Measurements from ENCODE around the gene GP1BB.

The GP1BB gene

GRCh38 chr22:19760058-19760950 lies 37.0 kb downstream of the GP1BB start, which contains the start of gene TBX1:
TBX1 (plus strand) TSS chr22:19760778; CDS start chr22:19760844, 66 bp downstream.
- TF ChIP-seq CTCF (IDR thresholded peaks at IDR 0.05; ENCODE audit: borderline replicate concordance, insufficient read depth, low read depth, low read length), result no peak
- no peak within 1 kb of the TSS for H3K4me3 ChIP-seq (ENCODE audit: low read depth, low read length)

GRCh38 chr22:19760951-19761724 lies 37.8 kb downstream of the GP1BB start:
- no peak for TF ChIP-seq CTCF (IDR thresholded peaks at IDR 0.05; ENCODE audit: borderline replicate concordance, insufficient read depth, low read depth, low read length)
- H3K4me3 ChIP-seq (ENCODE audit: low read depth, low read length), result no peak overlapping the region

GRCh38 chr22:19761725-19762567 lies 38.6 kb downstream of the GP1BB start:
- no peak for TF ChIP-seq CTCF (IDR thresholded peaks at IDR 0.05; ENCODE audit: borderline replicate concordance, insufficient read depth, low read depth, low read length)
- H3K4me3 ChIP-seq (ENCODE audit: low read depth, low read length), result no peak overlapping the region

- H3K4me3 ChIP-seq (ENCODE audit: low read depth, low read length), result no peak overlapping the region
- no peak for TF ChIP-seq CTCF (IDR thresholded peaks at IDR 0.05; ENCODE audit: borderline replicate concordance, insufficient read depth, low read depth, low read length)
These were observed 39.5 kb downstream of the GP1BB start for GRCh38 chr22:19762568-19763457.

- TF ChIP-seq CTCF (IDR thresholded peaks at IDR 0.05; ENCODE audit: borderline replicate concordance, insufficient read depth, low read depth, low read length), result no peak
- no peak overlapping the region for H3K4me3 ChIP-seq (ENCODE audit: low read depth, low read length)
These were observed 40.3 kb downstream of the GP1BB start for GRCh38 chr22:19763458-19764298.
